GM12878 (cell line): Measurements from ENCODE around the gene ING5.

Source experiments
- BRCA1 ChIP-seq: IDR thresholded peaks from 2 replicates; pipeline ENCODE4 v1.6.1; 2011; ENCODE audit warnings: low read depth, low read length, improper control_type of control experiment
- FOXM1 ChIP-seq: IDR thresholded peaks from 2 replicates; pipeline ENCODE4 v1.6.1; 2012; ENCODE audit warnings: low read depth, mild to moderate bottlenecking, inconsistent platforms, low read length, moderate library complexity
- POLR2A ChIP-seq: IDR thresholded peaks from 2 replicates; pipeline ENCODE4 v1.6.1; 2011; ENCODE audit warnings: low read depth, mild to moderate bottlenecking, low read length
- PRDM15 ChIP-seq: fragments of 450-650 bp; formaldehyde crosslinking; IDR thresholded peaks from 2 replicates; pipeline ENCODE4 v1.4.0; 2020; ENCODE audit warnings: mild to moderate bottlenecking, moderate library complexity
- TAF1 ChIP-seq: IDR thresholded peaks from 2 replicates; pipeline ENCODE4 v1.6.1; 2011; ENCODE audit warnings: mild to moderate bottlenecking, low read depth, low read length, borderline replicate concordance

GRCh38 chr2:241655516-241656189, 46.2 kb upstream of the ING5 start:
- TF ChIP-seq PRDM15 (CRISPR knock-in tag) (no peak), TAF1 (no peak), POLR2A (no peak), BRCA1 (no peak), FOXM1 (no peak)
